GM23338 (cell line): Measurements from ENCODE around the gene UGT8. TPM values are rescaled to one million over a fixed set of nuclear protein-coding genes. Genes with fewer than 3 reads are reported as not detected.

Experiments
- ATAC-seq: fragments of 200-7000 bp; cut with Tn5 transposase; 3 replicates; pipeline ENCODE4 v1.9.1; 2020
- DNase-seq: peaks from one replicate; pipeline ENCODE4 v3.0.0-alpha.2; 2015; ENCODE audit warnings: low spot score
- H2AFZ ChIP-seq: fragments of 200-600 bp; sonication (generic); 2 replicates; pipeline ENCODE4 v1.8.0; 2016; ENCODE audit warnings: antibody characterized with exemption, mild to moderate bottlenecking, moderate library complexity
- H3F3A ChIP-seq: fragments of 200-600 bp; sonication (generic); replicated peaks from 2 replicates; pipeline ENCODE4 v1.8.0; 2017; ENCODE audit warnings: antibody characterized with exemption, mixed run types, low read depth
- H3K27ac ChIP-seq: fragments of 200-600 bp; sonication (generic); 2 replicates; pipeline ENCODE4 v1.6.1; 2016; ENCODE audit warnings: low read depth
- H3K27me3 ChIP-seq: fragments of 200-600 bp; sonication (generic); 2 replicates; pipeline ENCODE4 v1.8.0; 2016; ENCODE audit warnings: mild to moderate bottlenecking, mixed run types, moderate library complexity; ENCODE audit not compliant: insufficient read depth
- H3K36me3 ChIP-seq: fragments of 200-600 bp; sonication (generic); 2 replicates; pipeline ENCODE4 v1.8.0; 2016; ENCODE audit warnings: mild to moderate bottlenecking; ENCODE audit not compliant: insufficient read depth
- H3K4me1 ChIP-seq: fragments of 200-600 bp; sonication (generic); 2 replicates; pipeline ENCODE4 v1.8.0; 2016; ENCODE audit warnings: mild to moderate bottlenecking, moderate library complexity; ENCODE audit not compliant: insufficient read depth
- H3K4me2 ChIP-seq: fragments of 200-600 bp; sonication (generic); 2 replicates; pipeline ENCODE4 v1.7.1; 2017; ENCODE audit warnings: mixed run types
- H3K4me3 ChIP-seq: fragments of 200-600 bp; sonication (generic); 2 replicates; pipeline ENCODE4 v1.6.1; 2016; ENCODE audit warnings: mixed run types
- H3K79me2 ChIP-seq: fragments of 200-600 bp; sonication (generic); replicated peaks from 2 replicates; pipeline ENCODE4 v1.8.0; 2017; ENCODE audit warnings: mild to moderate bottlenecking; ENCODE audit not compliant: insufficient read depth
- H3K9me2 ChIP-seq: fragments of 200-600 bp; sonication (generic); 2 replicates; pipeline ENCODE4 v1.8.0; 2017; ENCODE audit not compliant: insufficient read depth
- H4K20me1 ChIP-seq: fragments of 200-600 bp; sonication (generic); replicated peaks from 2 replicates; pipeline ENCODE4 v1.8.0; 2017; ENCODE audit warnings: mild to moderate bottlenecking; ENCODE audit not compliant: insufficient read depth
- H3K27ac Mint-ChIP-seq: 2 replicates; pipeline ENCODE4 v1.8.0; 2020; ENCODE audit warnings: inconsistent platforms, mild to moderate bottlenecking, moderate library complexity, mixed read lengths
- H3K27me3 Mint-ChIP-seq: 3 replicates; pipeline ENCODE4 v1.8.0; 2022; ENCODE audit warnings: low read depth, mild to moderate bottlenecking, moderate library complexity, mixed read lengths, inconsistent platforms; ENCODE audit not compliant: insufficient read depth, poor library complexity
- H3K36me3 Mint-ChIP-seq: 3 replicates; pipeline ENCODE4 v1.8.0; 2021; ENCODE audit warnings: low read depth, mild to moderate bottlenecking, inconsistent platforms, moderate library complexity, mixed read lengths
- H3K4me1 Mint-ChIP-seq: 3 replicates; pipeline ENCODE4 v1.8.0; 2020; ENCODE audit warnings: mild to moderate bottlenecking, inconsistent platforms, mixed read lengths
- H3K4me3 Mint-ChIP-seq: 3 replicates; pipeline ENCODE4 v1.8.0; 2021; ENCODE audit warnings: moderate library complexity, mild to moderate bottlenecking, inconsistent platforms, mixed read lengths
- H3K9me3 Mint-ChIP-seq: 3 replicates; pipeline ENCODE4 v1.8.0; 2020; ENCODE audit warnings: moderate library complexity, mild to moderate bottlenecking, inconsistent platforms, mixed read lengths
- NANOG ChIP-seq: IDR thresholded peaks from 2 replicates; pipeline ENCODE4 v1.6.1; 2016; ENCODE audit warnings: antibody characterized with exemption, borderline replicate concordance
- STAT1 ChIP-seq: IDR thresholded peaks from one replicate; pipeline ENCODE4 v1.6.1; 2016; ENCODE audit warnings: antibody characterized with exemption; ENCODE audit not compliant: unreplicated experiment
- ZNF114 ChIP-seq: fragments of 250-450 bp; sonication (Bioruptor Pico); IDR thresholded peaks from 2 replicates; pipeline ENCODE4 v1.5.0; 2020; ENCODE audit warnings: mild to moderate bottlenecking, moderate library complexity
- polyA plus RNA-seq: library from polyadenylated mRNA; unstranded; fragments of >200 nt; fragmentation: Nextera tagmentation; extraction: Ambion mirVana; gene quantifications from 2 replicates; pipeline ENCODE4 v1.2.1, GENCODE V29; 2016
- total RNA-seq: library from RNA; depleted of rRNA; stranded (reverse); fragments of >200 nt; shearing (Covaris generic); gene quantifications from 2 replicates; pipeline ENCODE4 v1.2.3, GENCODE V29; 2014
- TF ChIP-seq, protein P1 (sequence below): fragments of 250-450 bp; sonication (Bioruptor Pico); IDR thresholded peaks from 2 replicates; pipeline ENCODE4 v1.5.0; 2020; ENCODE audit warnings: mild to moderate bottlenecking, moderate library complexity

UGT8 gene
- total and polyA plus RNA-seq, 2 experiments from 2014 or later = 14.9 to 39.0 TPM

DNA sequence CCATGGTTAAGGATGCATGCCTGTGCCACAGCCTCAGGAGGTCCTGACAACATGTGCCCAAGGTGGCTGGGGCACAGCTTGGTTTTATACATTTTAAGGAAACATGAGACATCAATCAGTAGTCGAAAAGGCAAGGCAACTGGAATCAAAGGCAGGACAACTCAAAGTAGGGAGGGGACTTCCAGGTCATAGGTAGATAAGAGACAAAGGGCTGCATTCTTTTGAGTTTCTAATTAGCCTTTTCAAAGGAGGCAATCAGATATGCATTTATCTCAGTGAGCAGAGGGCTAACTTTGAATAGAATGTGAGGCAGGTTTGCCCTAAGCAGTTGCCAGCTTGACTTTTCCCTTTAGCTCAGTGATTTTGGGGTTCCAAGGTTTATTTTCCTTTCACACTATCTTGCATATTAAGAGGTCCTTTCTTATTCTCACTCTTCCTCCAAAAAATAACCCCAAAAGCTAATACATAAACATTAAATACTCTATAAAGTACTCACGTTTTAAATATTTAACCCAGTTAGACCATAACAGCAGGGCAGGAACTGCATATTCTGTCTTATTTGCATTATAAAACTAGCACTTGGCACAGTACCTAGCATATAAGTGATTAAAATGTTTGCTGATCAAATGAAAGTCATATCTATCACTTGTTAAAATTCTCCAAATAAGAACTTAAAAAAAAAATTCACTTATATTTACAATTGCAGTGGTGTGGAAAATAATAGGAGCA is 36.3 kb upstream of the UGT8 start:
- TF ChIP-seq, protein P1, sequence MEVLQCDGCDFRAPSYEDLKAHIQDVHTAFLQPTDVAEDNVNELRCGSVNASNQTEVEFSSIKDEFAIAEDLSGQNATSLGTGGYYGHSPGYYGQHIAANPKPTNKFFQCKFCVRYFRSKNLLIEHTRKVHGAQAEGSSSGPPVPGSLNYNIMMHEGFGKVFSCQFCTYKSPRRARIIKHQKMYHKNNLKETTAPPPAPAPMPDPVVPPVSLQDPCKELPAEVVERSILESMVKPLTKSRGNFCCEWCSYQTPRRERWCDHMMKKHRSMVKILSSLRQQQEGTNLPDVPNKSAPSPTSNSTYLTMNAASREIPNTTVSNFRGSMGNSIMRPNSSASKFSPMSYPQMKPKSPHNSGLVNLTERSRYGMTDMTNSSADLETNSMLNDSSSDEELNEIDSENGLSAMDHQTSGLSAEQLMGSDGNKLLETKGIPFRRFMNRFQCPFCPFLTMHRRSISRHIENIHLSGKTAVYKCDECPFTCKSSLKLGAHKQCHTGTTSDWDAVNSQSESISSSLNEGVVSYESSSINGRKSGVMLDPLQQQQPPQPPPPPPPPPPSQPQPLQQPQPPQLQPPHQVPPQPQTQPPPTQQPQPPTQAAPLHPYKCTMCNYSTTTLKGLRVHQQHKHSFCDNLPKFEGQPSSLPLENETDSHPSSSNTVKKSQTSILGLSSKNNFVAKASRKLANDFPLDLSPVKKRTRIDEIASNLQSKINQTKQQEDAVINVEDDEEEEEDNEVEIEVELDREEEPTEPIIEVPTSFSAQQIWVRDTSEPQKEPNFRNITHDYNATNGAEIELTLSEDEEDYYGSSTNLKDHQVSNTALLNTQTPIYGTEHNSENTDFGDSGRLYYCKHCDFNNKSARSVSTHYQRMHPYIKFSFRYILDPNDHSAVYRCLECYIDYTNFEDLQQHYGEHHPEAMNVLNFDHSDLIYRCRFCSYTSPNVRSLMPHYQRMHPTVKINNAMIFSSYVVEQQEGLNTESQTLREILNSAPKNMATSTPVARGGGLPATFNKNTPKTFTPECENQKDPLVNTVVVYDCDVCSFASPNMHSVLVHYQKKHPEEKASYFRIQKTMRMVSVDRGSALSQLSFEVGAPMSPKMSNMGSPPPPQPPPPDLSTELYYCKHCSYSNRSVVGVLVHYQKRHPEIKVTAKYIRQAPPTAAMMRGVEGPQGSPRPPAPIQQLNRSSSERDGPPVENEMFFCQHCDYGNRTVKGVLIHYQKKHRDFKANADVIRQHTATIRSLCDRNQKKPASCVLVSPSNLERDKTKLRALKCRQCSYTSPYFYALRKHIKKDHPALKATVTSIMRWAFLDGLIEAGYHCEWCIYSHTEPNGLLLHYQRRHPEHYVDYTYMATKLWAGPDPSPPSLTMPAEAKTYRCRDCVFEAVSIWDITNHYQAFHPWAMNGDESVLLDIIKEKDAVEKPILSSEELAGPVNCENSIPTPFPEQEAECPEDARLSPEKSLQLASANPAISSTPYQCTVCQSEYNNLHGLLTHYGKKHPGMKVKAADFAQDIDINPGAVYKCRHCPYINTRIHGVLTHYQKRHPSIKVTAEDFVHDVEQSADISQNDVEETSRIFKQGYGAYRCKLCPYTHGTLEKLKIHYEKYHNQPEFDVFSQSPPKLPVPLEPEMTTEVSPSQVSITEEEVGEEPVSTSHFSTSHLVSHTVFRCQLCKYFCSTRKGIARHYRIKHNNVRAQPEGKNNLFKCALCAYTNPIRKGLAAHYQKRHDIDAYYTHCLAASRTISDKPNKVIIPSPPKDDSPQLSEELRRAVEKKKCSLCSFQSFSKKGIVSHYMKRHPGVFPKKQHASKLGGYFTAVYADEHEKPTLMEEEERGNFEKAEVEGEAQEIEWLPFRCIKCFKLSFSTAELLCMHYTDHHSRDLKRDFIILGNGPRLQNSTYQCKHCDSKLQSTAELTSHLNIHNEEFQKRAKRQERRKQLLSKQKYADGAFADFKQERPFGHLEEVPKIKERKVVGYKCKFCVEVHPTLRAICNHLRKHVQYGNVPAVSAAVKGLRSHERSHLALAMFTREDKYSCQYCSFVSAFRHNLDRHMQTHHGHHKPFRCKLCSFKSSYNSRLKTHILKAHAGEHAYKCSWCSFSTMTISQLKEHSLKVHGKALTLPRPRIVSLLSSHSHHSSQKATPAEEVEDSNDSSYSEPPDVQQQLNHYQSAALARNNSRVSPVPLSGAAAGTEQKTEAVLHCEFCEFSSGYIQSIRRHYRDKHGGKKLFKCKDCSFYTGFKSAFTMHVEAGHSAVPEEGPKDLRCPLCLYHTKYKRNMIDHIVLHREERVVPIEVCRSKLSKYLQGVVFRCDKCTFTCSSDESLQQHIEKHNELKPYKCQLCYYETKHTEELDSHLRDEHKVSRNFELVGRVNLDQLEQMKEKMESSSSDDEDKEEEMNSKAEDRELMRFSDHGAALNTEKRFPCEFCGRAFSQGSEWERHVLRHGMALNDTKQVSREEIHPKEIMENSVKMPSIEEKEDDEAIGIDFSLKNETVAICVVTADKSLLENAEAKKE (CRISPR knock-in tag) = peak; percentile 77; the same call in 1 of the 2 replicates
- TF ChIP-seq STAT1 = no peak
- peak; percentile 77; the same call in 1 of the 2 replicates for TF ChIP-seq NANOG
- TF ChIP-seq ZNF114 (CRISPR knock-in tag) = 0 out of 2 replicates have a peak, but pooled peaks have one; percentile 46

More for the DNA sequence above, 36.3 kb upstream of the UGT8 start:
- peak; percentile 85 for DNase-seq
- peaks cover 42% of the 10 kb centered on the region for H3K36me3 Mint-ChIP-seq
- Histone ChIP-seq H2AFZ (no peak overlapping the region), H3K27ac (peak overlapping the region; percentile 64), H3K79me2 (no peaks in the 10 kb centered on the region), H3K4me2 (peak overlapping the region; percentile 36), H3K9me2 (no peaks in the 10 kb centered on the region), H3K4me3 (no peak overlapping the region), H3K27me3 (no peaks in the 10 kb centered on the region), H3F3A (no peaks in the 10 kb centered on the region), H3K36me3 (peaks cover 27% of the 10 kb centered on the region), H3K4me1 (peaks cover 30% of the 10 kb centered on the region), H4K20me1 (no peaks in the 10 kb centered on the region)
- H3K4me3 Mint-ChIP-seq = peak overlapping the region; percentile 54
- peak; percentile 83 for ATAC-seq
- peak overlapping the region; percentile 92 for H3K27ac Mint-ChIP-seq
- peaks cover 30% of the 10 kb centered on the region for H3K4me1 Mint-ChIP-seq
- peaks cover 47% of the 10 kb centered on the region for H3K9me3 Mint-ChIP-seq
- H3K27me3 Mint-ChIP-seq = peaks cover 9% of the 10 kb centered on the region
